HG03060 (cell line): Measurements from ENCODE around the gene PLXDC2.
"Not testable (repeated sequence)": the region's sequence is repeated elsewhere in the genome, so short reads cannot be mapped to it uniquely, and the experiment has no call there.

ENCODE experiments used
- ATAC-seq: cut with Tn5 transposase; IDR thresholded peaks from one replicate; pipeline ENCODE4 v1.9.1; 2021; ENCODE audit warnings: low read depth, moderate number of reproducible peaks; ENCODE audit not compliant: unreplicated experiment

Gene PLXDC2

GRCh38 chr10:19816411-19817230 is at the start of gene PLXDC2:
Gene PLXDC2 (plus strand): TSS chr10:19816432.
- no peak for ATAC-seq

DNA sequence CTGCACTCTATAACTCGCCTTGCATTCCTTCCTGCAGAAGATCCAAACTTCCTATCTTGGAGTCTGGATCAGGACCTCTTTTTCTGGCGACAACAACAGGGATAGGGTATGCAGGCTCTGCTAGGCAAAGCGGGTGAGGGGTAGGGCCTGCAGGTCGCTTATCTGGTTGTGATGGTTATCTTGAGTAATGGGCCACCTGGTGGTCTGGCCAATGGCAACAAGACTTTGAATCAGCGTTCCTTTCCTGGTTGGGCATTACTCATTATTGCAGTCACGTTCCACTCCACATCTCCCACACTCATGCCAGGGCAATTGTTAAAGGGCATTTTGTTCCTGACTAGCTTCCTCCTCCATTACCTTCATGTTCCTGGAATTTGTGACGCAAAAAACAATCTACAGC is 48.4 kb upstream of the PLXDC2 start:
- no peak for ATAC-seq

- not testable (repeated sequence) for ATAC-seq
Observed at GRCh38 chr10:19769826-19770225, 46.4 kb upstream of the PLXDC2 start.

- ATAC-seq: no peak
Observed at GRCh38 chr10:19772972-19773371, 43.3 kb upstream of the PLXDC2 start.

GRCh38 chr10:19775296-19775695 is 40.9 kb upstream of the PLXDC2 start:
- no peak for ATAC-seq

DNA sequence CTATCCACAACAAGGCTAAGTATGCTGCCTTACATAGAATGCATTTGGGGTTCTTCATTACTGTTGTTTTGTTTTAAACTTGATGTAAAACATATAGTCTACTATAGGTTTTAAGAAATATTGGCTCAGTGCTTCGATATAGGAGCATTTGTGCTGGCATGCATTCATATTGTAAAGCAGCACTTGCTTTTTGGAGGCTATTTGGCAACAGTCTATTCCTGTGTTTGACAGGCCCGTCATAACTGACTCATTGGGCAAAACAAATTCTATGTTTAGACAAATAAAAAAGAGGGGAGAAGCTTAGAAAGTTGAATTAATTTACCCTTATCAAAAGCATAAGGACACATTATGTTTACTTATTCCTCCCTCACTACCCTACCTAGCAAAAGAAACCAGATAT is 38.4 kb upstream of the PLXDC2 start:
- no peak for ATAC-seq

- no peak for ATAC-seq
Observed at GRCh38 chr10:19778996-19779395, 37.2 kb upstream of the PLXDC2 start.

DNA sequence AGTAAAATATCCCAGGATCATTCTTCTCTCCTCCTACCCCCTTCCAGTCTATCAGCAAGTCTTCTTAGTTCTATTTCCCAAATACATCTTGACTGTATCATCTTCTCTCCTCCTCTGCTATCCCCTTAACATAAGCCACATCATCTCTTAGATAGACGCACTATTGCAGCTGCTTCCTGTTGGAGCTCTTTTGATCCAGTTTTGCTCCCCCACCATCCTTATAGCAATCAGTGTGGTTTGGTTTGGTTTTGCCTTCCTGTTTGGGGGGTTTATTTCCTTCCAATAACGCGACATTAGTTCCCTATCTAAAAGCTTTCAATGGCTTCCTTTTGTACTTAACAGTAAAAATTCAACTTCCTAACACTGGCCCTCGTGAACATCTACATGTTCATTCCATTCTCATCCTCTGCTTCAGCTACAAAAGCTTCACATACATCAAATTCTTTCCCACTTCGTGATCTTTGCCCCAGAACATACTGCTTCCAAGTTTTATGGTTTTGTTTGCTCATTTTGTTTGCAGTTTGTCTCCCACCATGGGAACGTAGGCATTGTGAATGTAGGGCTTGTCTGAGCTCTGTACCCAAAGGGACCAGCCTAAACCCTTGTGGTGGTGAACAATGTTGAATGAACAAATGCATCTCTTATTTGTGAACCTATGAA is 33.7 kb upstream of the PLXDC2 start:
- ATAC-seq: no peak

- no peak for ATAC-seq
Observed at GRCh38 chr10:19783721-19784120, 32.5 kb upstream of the PLXDC2 start.

- ATAC-seq: no peak
Observed at GRCh38 chr10:19785366-19785765, 30.9 kb upstream of the PLXDC2 start.

DNA sequence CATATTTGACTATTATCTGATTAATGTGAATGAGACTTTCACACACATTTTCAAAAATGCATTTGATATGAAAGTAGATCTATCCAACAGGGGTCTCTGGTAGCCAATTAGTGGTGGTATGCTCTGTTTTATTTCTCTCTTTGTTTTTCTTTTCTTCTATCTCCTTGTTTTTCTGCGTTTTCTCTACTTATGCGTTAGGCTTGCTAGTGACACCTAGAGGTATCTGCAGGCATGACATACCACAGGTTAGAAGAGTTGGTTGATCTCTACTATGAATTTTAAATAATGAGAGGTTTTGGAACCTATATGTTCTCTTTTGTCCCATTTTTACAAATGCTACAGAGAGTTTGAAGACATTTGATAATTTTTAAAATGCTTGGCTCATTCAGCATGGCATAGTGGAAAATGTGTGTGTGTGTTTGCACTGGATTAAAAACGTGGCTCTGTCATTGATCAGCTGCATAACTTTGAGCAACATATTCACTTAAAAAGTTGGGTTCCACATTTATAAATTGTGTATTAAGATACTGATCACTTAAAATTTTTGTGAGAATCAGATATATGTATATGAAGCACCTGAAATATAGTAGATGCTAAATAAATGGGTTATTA is 28.1 kb upstream of the PLXDC2 start:
- ATAC-seq: peak; percentile 55

DNA sequence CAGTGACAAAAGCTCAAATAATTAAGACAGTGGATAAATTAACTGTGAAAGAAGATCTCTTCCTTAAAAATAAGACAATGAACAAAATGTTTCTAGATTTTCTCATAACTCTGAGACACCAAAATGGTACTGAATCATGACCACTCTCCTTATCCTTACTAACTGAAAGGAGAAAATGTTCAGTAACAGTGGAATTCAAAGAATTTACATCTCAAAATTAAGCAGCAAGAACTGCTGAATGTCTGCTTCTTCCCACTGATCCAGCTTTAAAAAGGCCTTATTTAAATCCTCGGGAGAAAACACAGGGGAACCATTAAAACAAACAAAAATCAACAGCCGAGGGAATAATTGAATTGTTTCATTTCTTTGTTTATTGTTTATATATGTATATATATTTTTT is 27.3 kb upstream of the PLXDC2 start:
- ATAC-seq: no peak

DNA sequence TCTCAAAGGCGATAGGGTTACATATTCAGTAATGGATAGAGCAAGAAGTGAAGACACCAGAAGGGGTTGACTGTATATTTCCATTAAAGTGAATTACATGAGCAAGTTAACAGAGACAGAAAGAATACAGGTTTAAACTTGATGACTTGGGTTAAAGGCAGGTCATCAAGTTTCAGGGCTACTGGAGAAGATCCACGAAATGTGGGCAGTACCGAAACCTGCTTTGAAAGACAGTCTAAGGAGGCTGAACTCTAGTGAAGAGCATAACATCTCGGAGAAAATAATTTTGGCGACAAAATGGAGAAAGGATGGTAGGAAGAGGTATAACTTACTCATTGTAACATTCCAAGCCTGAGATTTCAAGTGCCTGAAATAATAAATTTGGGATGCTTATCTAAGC is 26.6 kb upstream of the PLXDC2 start:
- no peak for ATAC-seq

DNA sequence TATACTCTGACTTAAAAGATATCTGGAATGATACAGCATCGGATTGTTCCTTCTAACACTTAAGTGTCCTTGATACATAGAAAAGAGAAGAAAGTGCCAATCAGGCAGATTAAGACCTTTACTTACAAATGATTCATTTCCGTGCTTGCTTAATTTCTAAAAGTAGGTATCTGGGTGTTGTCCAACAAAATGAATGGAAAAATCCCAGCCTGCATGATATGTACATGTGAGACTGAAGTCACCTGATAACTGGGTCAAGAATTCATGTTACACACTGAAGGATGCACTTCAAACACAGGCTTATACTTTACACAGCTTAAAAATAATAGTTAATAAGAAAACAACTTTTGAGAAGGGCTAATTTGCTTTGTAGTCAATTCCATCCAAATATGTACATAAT is 25.2 kb upstream of the PLXDC2 start:
- no peak for ATAC-seq

- no peak for ATAC-seq
Observed at GRCh38 chr10:19795684-19796083, 20.5 kb upstream of the PLXDC2 start.

DNA sequence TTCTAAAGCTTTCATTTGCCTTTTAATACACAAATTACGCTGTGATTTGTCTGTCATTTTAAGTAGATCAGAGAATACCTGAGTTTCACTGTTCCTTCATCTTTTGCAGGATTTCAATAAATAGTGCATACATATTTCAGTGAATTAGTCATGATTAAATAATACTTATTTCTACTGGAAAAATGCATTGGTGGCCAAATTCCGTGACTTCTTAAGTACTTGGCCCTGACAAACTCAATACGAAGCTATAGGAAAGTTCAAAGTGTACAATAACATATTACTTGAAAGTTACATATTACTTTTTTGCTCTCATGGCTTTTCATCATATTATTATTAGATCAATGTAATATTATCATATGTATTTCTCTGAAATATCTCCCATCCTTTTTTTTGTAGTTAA is 16.1 kb upstream of the PLXDC2 start:
- no peak for ATAC-seq

DNA sequence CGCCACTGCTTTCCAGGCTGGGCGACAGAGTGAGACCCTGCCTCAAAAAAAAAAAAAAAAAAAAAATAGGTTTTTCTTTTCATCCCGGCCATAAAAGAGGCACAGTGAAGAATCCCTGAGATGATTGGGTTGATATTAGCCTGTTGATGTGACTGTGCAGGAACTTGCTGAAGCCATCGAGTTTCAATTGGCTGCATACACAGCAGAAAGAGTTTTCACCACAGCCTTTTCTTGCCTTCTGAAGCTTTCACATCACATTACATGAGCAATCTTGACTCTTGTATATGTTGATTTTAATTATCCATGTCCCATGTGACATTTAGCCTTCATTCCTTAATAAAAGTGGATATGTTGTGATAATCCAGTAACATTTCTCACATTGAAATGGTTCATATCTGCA is 14.9 kb upstream of the PLXDC2 start:
- ATAC-seq: no peak

- ATAC-seq: no peak
Observed at GRCh38 chr10:19803676-19804075, 12.6 kb upstream of the PLXDC2 start.

DNA sequence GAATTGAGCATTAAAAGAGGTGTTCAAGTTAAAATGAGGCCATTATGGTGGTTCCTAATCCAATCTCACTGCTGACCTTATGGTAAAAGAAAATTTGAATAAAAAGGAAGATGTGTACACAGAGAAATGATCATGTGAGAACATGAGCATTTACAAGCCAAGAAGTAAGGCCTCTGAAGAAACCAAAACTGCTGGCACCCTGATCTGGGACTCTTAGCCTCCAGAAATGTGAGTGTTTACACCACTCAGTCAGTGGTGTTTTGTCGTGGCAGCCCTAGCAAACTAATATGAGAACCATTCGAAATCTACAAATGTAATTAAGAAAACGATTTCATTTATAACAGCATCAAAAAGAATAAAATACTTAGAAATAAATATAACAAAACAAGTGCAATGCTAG is 6.8 kb upstream of the PLXDC2 start:
- ATAC-seq: no peak

- no peak for ATAC-seq
Observed at GRCh38 chr10:19811540-19811939, 4.7 kb upstream of the PLXDC2 start.

DNA sequence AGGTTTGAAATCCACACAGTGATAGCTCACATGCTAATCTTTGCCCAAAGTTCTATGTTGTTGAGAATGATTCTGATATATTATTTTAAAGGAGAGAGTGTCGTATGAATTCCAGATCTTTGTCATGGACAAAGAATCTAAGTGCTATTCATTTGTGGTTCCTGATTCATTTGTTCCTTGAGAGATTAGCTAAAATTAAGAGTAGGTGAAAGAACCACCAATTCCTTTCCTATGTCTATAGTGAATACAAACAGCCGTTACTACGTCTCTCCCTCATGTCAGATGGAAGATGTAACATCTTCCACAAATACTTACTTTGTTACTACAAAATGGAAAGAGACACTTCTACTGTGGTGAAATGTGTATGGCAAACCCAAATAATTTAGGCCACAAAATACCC is 3.3 kb upstream of the PLXDC2 start:
- no peak for ATAC-seq
